Parathyroid adenoma (tissue), 2 donors: ENCODE data around the gene PEX12.
A peak's percentile ranks its signal among the peaks of the same experiment; 100 is the strongest.

Experiments used
- H2AFZ ChIP-seq: fragments of 300-600 bp; sonication (generic); one replicate; pipeline ENCODE4 v1.7.0; 2017; ENCODE audit warnings: antibody characterized with exemption, mild to moderate bottlenecking
- H3K27ac ChIP-seq: fragments of 300-600 bp; sonication (generic); one replicate; pipeline ENCODE4 v1.7.0; 2017
- H3K27me3 ChIP-seq: fragments of 300-600 bp; sonication (generic); one replicate; pipeline ENCODE4 v1.7.0; 2017; ENCODE audit warnings: low read length; ENCODE audit not compliant: control insufficient read depth, insufficient read depth
- H3K36me3 ChIP-seq: fragments of 300-600 bp; sonication (generic); one replicate; pipeline ENCODE4 v1.7.0; 2017; ENCODE audit warnings: low read length; ENCODE audit not compliant: control insufficient read depth, insufficient read depth
- H3K4me1 ChIP-seq: fragments of 300-600 bp; sonication (generic); one replicate; pipeline ENCODE4 v1.7.0; 2017; ENCODE audit warnings: control low read depth
- H3K4me2 ChIP-seq: fragments of 300-600 bp; sonication (generic); one replicate; pipeline ENCODE4 v1.7.0; 2017; ENCODE audit warnings: low read length
- H3K4me3 ChIP-seq: fragments of 300-600 bp; sonication (generic); one replicate; pipeline ENCODE4 v1.7.0; 2017; ENCODE audit warnings: low read depth, low read length
- H3K79me2 ChIP-seq: fragments of 300-600 bp; sonication (generic); one replicate; pipeline ENCODE4 v1.7.0; 2017; ENCODE audit warnings: control low read depth
- H3K9ac ChIP-seq: fragments of 300-600 bp; sonication (generic); one replicate; pipeline ENCODE4 v1.7.0; 2017; ENCODE audit warnings: mild to moderate bottlenecking
- H3K9me3 ChIP-seq: fragments of 300-600 bp; sonication (generic); one replicate; pipeline ENCODE4 v1.7.0; 2017; ENCODE audit warnings: low read length; ENCODE audit not compliant: control insufficient read depth
- CTCF ChIP-seq: fragments of 300-600 bp; sonication (generic); IDR thresholded peaks from one replicate; pipeline ENCODE4 v1.7.0; 2017; ENCODE audit warnings: antibody characterized with exemption, mild to moderate bottlenecking
- donor health status: primary hyperparathyroidism.

The PEX12 gene

GRCh38 chr17:35607239-35607847 is 29.0 kb upstream of the PEX12 start:
- Histone ChIP-seq H3K4me1 (peaks cover 18% of the 10 kb centered on the region), H3K4me2 (peak overlapping the region; percentile 49), H2AFZ (peak overlapping the region; percentile 10), H3K4me3 (no peak overlapping the region), H3K9me3 (no peaks in the 10 kb centered on the region), H3K9ac (no peak overlapping the region), H3K36me3 (no peaks in the 10 kb centered on the region), H3K27me3 (no peaks in the 10 kb centered on the region), H3K27ac (peak overlapping the region; percentile 90), H3K79me2 (peaks cover 9% of the 10 kb centered on the region)
- TF ChIP-seq CTCF = no peak

GRCh38 chr17:35605678-35606077 is 27.3 kb upstream of the PEX12 start:
- H3K27ac ChIP-seq = no peak overlapping the region
- no peak overlapping the region for H2AFZ ChIP-seq

GRCh38 chr17:35603674-35604073 is 25.3 kb upstream of the PEX12 start:
- Histone ChIP-seq H2AFZ (no peak overlapping the region), H3K9ac (no peak overlapping the region), H3K36me3 (no peaks in the 10 kb centered on the region), H3K4me2 (no peak overlapping the region), H3K79me2 (peaks cover 10% of the 10 kb centered on the region), H3K4me1 (peaks cover 16% of the 10 kb centered on the region), H3K4me3 (no peak overlapping the region), H3K9me3 (no peaks in the 10 kb centered on the region), H3K27me3 (no peaks in the 10 kb centered on the region), H3K27ac (no peak overlapping the region)
- no peak for TF ChIP-seq CTCF

More at GRCh38 chr17:35605678-35606077, 27.3 kb upstream of the PEX12 start:
- H3K9ac ChIP-seq = no peak overlapping the region
- H3K9me3 ChIP-seq = no peaks in the 10 kb centered on the region
- H3K4me3 ChIP-seq = no peak overlapping the region
- H3K36me3 ChIP-seq = no peaks in the 10 kb centered on the region
- H3K4me2 ChIP-seq = no peak overlapping the region
- peaks cover 18% of the 10 kb centered on the region for H3K4me1 ChIP-seq
- H3K27me3 ChIP-seq = no peaks in the 10 kb centered on the region
- H3K79me2 ChIP-seq = peaks cover 6% of the 10 kb centered on the region
- no peak for TF ChIP-seq CTCF

GRCh38 chr17:35597604-35598003 is 19.2 kb upstream of the PEX12 start:
- H3K79me2 ChIP-seq = peaks cover 19% of the 10 kb centered on the region
- no peak overlapping the region for H3K4me3 ChIP-seq
- H3K4me2 ChIP-seq = no peak overlapping the region
- no peak overlapping the region for H2AFZ ChIP-seq
- H3K27me3 ChIP-seq = no peaks in the 10 kb centered on the region
- H3K4me1 ChIP-seq = no peaks in the 10 kb centered on the region
- H3K9me3 ChIP-seq = no peaks in the 10 kb centered on the region
- no peak overlapping the region for H3K9ac ChIP-seq
- no peak for TF ChIP-seq CTCF
- no peaks in the 10 kb centered on the region for H3K36me3 ChIP-seq
- no peak overlapping the region for H3K27ac ChIP-seq
